Endodermal cell (in vitro differentiated cells): ENCODE measurements around the gene NPLOC4. TPM values are rescaled to one million over a fixed set of nuclear protein-coding genes. Genes with fewer than 3 reads are reported as not detected.
"Not testable (repeated sequence)": the region's sequence is repeated elsewhere in the genome, so short reads cannot be mapped to it uniquely, and the experiment has no call there.

ENCODE experiments used
- DNase-seq: peaks from one replicate; pipeline ENCODE4 v3.0.0-alpha.2; 2017
- H3K27ac ChIP-seq: 2 replicates; pipeline ENCODE4 v1.5.1; 2013; ENCODE audit warnings: mild to moderate bottlenecking, low read depth, low read length, moderate library complexity
- H3K27me3 ChIP-seq: 2 replicates; pipeline ENCODE4 v1.6.1; 2013; ENCODE audit warnings: mild to moderate bottlenecking, low read length, moderate library complexity; ENCODE audit not compliant: insufficient read depth, control insufficient read depth, poor library complexity, severe bottlenecking
- H3K36me3 ChIP-seq: 2 replicates; pipeline ENCODE4 v1.7.0; 2013; ENCODE audit warnings: mild to moderate bottlenecking, low read length, moderate library complexity; ENCODE audit not compliant: control insufficient read depth, insufficient read depth
- H3K4me1 ChIP-seq: one replicate; pipeline ENCODE4 v1.7.0; 2013; ENCODE audit warnings: low read length; ENCODE audit not compliant: control insufficient read depth, insufficient read depth
- H3K4me3 ChIP-seq: 2 replicates; pipeline ENCODE4 v1.5.1; 2013; ENCODE audit warnings: mild to moderate bottlenecking, low read length, moderate library complexity
- H3K9ac ChIP-seq: 2 replicates; pipeline ENCODE4 v1.6.1; 2013; ENCODE audit warnings: mild to moderate bottlenecking, low read length, moderate library complexity; ENCODE audit not compliant: poor library complexity, severe bottlenecking; ENCODE audit errors: extremely low read depth
- H3K9me3 ChIP-seq: 2 replicates; pipeline ENCODE4 v1.6.1; 2013; ENCODE audit warnings: mild to moderate bottlenecking, low read length, moderate library complexity; ENCODE audit not compliant: control insufficient read depth
- H3K27ac Mint-ChIP-seq: 2 replicates; pipeline ENCODE4 v1.8.0; 2020; ENCODE audit warnings: mixed read lengths
- H3K27me3 Mint-ChIP-seq: 2 replicates; pipeline ENCODE4 v1.8.0; 2021; ENCODE audit warnings: mild to moderate bottlenecking, mixed read lengths; ENCODE audit not compliant: insufficient read depth
- H3K36me3 Mint-ChIP-seq: 2 replicates; pipeline ENCODE4 v1.8.0; 2020; ENCODE audit warnings: low read depth, mixed read lengths
- H3K4me1 Mint-ChIP-seq: 2 replicates; pipeline ENCODE4 v1.8.0; 2020; ENCODE audit warnings: mixed read lengths
- H3K4me3 Mint-ChIP-seq: 2 replicates; pipeline ENCODE4 v1.8.0; 2020; ENCODE audit warnings: mild to moderate bottlenecking, moderate library complexity, mixed read lengths
- H3K9me3 Mint-ChIP-seq: 2 replicates; pipeline ENCODE4 v1.8.0; 2020; ENCODE audit warnings: mild to moderate bottlenecking, mixed read lengths
- CTCF ChIP-seq: fragments of 200-600 bp; sonication (generic); conservative IDR thresholded peaks from 2 replicates; pipeline ENCODE4 v1.5.0; 2021; ENCODE audit warnings: antibody characterized with exemption, mild to moderate bottlenecking
- WGBS, 2 experiments: methylation state at CpG; one replicate each; pipeline versions ENCODE4 v1.1.5 to v1.1.7; 2013; ENCODE audit warnings: missing lambda C conversion rate in 2 of 2, mixed read lengths in 1 of 2; ENCODE audit not compliant: insufficient coverage in 1 of 2, insufficient read length in 1 of 2; 5-methylcytosine and 5-hydroxymethylcytosine counted together
- total RNA-seq, 2 donors: library from RNA; stranded (reverse); fragmentation: NEBNext Ultra II Directional in 1 of 2; extraction: Animal tissue kit (Norgen Biotek cat#: 25700) in 1 of 2; gene quantifications; 2 replicates in 1 of 2; 3 replicates in 1 of 2; pipeline ENCODE4 v1.2.1, GENCODE V29; 2021

NPLOC4 gene
- total RNA-seq, 2 donors from 2014 or later = 113 to 118 TPM

- Mint-ChIP-seq H3K36me3 (peaks cover 3% of the 10 kb centered on the region), H3K27ac (no peak overlapping the region), H3K27me3 (peaks cover 31% of the 10 kb centered on the region), H3K4me1 (no peaks in the 10 kb centered on the region), H3K4me3 (no peak overlapping the region), H3K9me3 (no peaks in the 10 kb centered on the region)
- H3K27ac ChIP-seq = no peak overlapping the region
- H3K27me3 ChIP-seq = peaks cover 9% of the 10 kb centered on the region
- H3K9ac ChIP-seq = no peak overlapping the region
- H3K4me1 ChIP-seq = no peaks in the 10 kb centered on the region
- no peaks in the 10 kb centered on the region for H3K9me3 ChIP-seq
- no peak for DNase-seq
- WGBS, 2 experiments = 75 to 85% methylated on average over 2 to 6 of the region's 6 CpGs
- no peaks in the 10 kb centered on the region for H3K36me3 ChIP-seq
- no peak for TF ChIP-seq CTCF
- no peak overlapping the region for H3K4me3 ChIP-seq
Measured at GRCh38 chr17:81534157-81535006, 102.5 kb downstream of the NPLOC4 start.

GRCh38 chr17:81533339-81534141, 103.4 kb downstream of the NPLOC4 start:
- H3K9me3 Mint-ChIP-seq = no peaks in the 10 kb centered on the region
- Histone ChIP-seq H3K36me3 (no peaks in the 10 kb centered on the region), H3K4me3 (no peak overlapping the region), H3K9ac (no peak overlapping the region), H3K27me3 (peaks cover 9% of the 10 kb centered on the region), H3K4me1 (no peaks in the 10 kb centered on the region), H3K27ac (no peak overlapping the region), H3K9me3 (no peaks in the 10 kb centered on the region)
- 82 to 85% methylated on average over 11 to 21 of the region's 21 CpGs for WGBS, 2 experiments
- TF ChIP-seq CTCF = no peak
- no peak for DNase-seq
- peaks cover 36% of the 10 kb centered on the region for H3K27me3 Mint-ChIP-seq
- H3K36me3 Mint-ChIP-seq = peaks cover 3% of the 10 kb centered on the region
- H3K4me3 Mint-ChIP-seq = no peak overlapping the region
- H3K27ac Mint-ChIP-seq = no peak overlapping the region
- no peaks in the 10 kb centered on the region for H3K4me1 Mint-ChIP-seq

- no peak overlapping the region for H3K9ac ChIP-seq
- DNase-seq = no peak
- no peaks in the 10 kb centered on the region for H3K9me3 Mint-ChIP-seq
- H3K36me3 ChIP-seq = no peaks in the 10 kb centered on the region
- no peak overlapping the region for H3K27ac Mint-ChIP-seq
- H3K27me3 Mint-ChIP-seq = peaks cover 37% of the 10 kb centered on the region
- no peaks in the 10 kb centered on the region for H3K9me3 ChIP-seq
- no peaks in the 10 kb centered on the region for H3K36me3 Mint-ChIP-seq
- TF ChIP-seq CTCF = no peak
- H3K27me3 ChIP-seq = peaks cover 9% of the 10 kb centered on the region
- H3K4me1 ChIP-seq = no peaks in the 10 kb centered on the region
- H3K4me3 ChIP-seq = no peak overlapping the region
- no peak overlapping the region for H3K27ac ChIP-seq
- H3K4me3 Mint-ChIP-seq = no peak overlapping the region
- H3K4me1 Mint-ChIP-seq = no peaks in the 10 kb centered on the region
- WGBS, 2 experiments = 89 to 100% methylated on average over 1 to 11 of the region's 11 CpGs
Measured at GRCh38 chr17:81532490-81533287, 104.2 kb downstream of the NPLOC4 start.

GRCh38 chr17:81531998-81532404, 104.9 kb downstream of the NPLOC4 start:
- 82 to 93% methylated on average over 3 of the region's 3 CpGs for WGBS, 2 experiments
- H3K27ac Mint-ChIP-seq, H3K9me3 Mint-ChIP-seq, H3K9me3 ChIP-seq, H3K4me3 Mint-ChIP-seq, H3K36me3 Mint-ChIP-seq, H3K4me1 Mint-ChIP-seq, H3K27ac ChIP-seq, DNase-seq, H3K27me3 ChIP-seq, H3K9ac ChIP-seq, H3K4me1 ChIP-seq, H3K4me3 ChIP-seq, H3K36me3 ChIP-seq: not testable (repeated sequence)
- H3K27me3 Mint-ChIP-seq = peaks cover 37% of the 10 kb centered on the region
